Parathyroid adenoma (tissue), 2 donors: ENCODE data around the gene CD79B.
"Not testable (repeated sequence)": the region's sequence is repeated elsewhere in the genome, so short reads cannot be mapped to it uniquely, and the experiment has no call there.

Experiments
- H2AFZ ChIP-seq: fragments of 300-600 bp; sonication (generic); one replicate; pipeline ENCODE4 v1.7.0; 2017; ENCODE audit warnings: antibody characterized with exemption, mild to moderate bottlenecking
- H3K27ac ChIP-seq: fragments of 300-600 bp; sonication (generic); one replicate; pipeline ENCODE4 v1.7.0; 2017
- H3K27me3 ChIP-seq: fragments of 300-600 bp; sonication (generic); one replicate; pipeline ENCODE4 v1.7.0; 2017; ENCODE audit warnings: low read length; ENCODE audit not compliant: control insufficient read depth, insufficient read depth
- H3K36me3 ChIP-seq: fragments of 300-600 bp; sonication (generic); one replicate; pipeline ENCODE4 v1.7.0; 2017; ENCODE audit warnings: low read length; ENCODE audit not compliant: control insufficient read depth, insufficient read depth
- H3K4me1 ChIP-seq: fragments of 300-600 bp; sonication (generic); one replicate; pipeline ENCODE4 v1.7.0; 2017; ENCODE audit warnings: control low read depth
- H3K4me2 ChIP-seq: fragments of 300-600 bp; sonication (generic); one replicate; pipeline ENCODE4 v1.7.0; 2017; ENCODE audit warnings: low read length
- H3K4me3 ChIP-seq: fragments of 300-600 bp; sonication (generic); one replicate; pipeline ENCODE4 v1.7.0; 2017; ENCODE audit warnings: low read depth, low read length
- H3K79me2 ChIP-seq: fragments of 300-600 bp; sonication (generic); one replicate; pipeline ENCODE4 v1.7.0; 2017; ENCODE audit warnings: control low read depth
- H3K9ac ChIP-seq: fragments of 300-600 bp; sonication (generic); one replicate; pipeline ENCODE4 v1.7.0; 2017; ENCODE audit warnings: mild to moderate bottlenecking
- H3K9me3 ChIP-seq: fragments of 300-600 bp; sonication (generic); one replicate; pipeline ENCODE4 v1.7.0; 2017; ENCODE audit warnings: low read length; ENCODE audit not compliant: control insufficient read depth
- TF ChIP-seq, protein P1 (sequence below): fragments of 300-600 bp; sonication (generic); IDR thresholded peaks from one replicate; pipeline ENCODE4 v1.7.0; 2017; ENCODE audit warnings: antibody characterized with exemption, mild to moderate bottlenecking
- donor health status: primary hyperparathyroidism.

CD79B gene

DNA sequence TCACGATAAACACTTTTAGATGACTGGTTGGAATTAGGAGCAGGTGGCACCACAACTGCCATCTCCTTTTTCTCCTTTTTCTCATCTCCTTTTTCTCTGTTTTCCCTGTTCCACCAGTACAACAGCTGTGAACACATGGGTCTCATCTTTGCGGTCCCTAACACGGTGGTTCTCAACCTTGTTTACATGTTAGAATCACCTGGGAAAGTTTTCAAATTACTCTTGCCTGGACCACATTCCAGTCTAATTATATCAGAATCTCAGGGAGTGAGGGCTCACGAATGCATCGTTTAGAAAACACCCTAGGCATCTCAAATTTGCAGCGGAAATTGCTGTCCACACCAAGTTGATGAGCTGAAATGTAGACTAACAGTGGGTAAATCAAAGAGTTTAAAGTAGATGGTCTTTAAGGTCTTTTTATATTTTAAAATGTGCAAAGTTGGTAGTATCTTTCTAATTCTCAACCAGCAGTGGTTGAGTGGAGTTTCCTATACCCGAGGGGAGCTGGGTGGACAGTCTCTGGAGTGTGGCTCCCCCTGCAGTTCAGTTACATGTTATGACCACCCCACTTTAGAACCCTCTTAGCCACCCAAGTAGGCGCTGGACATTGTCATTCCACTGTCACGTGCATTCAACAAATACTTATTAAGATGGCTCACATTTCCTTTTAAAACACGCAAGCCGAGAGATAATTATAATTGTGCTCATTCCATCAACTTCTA lies 39.7 kb downstream of the CD79B start:
- TF ChIP-seq, protein P1, sequence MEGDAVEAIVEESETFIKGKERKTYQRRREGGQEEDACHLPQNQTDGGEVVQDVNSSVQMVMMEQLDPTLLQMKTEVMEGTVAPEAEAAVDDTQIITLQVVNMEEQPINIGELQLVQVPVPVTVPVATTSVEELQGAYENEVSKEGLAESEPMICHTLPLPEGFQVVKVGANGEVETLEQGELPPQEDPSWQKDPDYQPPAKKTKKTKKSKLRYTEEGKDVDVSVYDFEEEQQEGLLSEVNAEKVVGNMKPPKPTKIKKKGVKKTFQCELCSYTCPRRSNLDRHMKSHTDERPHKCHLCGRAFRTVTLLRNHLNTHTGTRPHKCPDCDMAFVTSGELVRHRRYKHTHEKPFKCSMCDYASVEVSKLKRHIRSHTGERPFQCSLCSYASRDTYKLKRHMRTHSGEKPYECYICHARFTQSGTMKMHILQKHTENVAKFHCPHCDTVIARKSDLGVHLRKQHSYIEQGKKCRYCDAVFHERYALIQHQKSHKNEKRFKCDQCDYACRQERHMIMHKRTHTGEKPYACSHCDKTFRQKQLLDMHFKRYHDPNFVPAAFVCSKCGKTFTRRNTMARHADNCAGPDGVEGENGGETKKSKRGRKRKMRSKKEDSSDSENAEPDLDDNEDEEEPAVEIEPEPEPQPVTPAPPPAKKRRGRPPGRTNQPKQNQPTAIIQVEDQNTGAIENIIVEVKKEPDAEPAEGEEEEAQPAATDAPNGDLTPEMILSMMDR = peak; percentile 6
- H2AFZ ChIP-seq, H3K36me3 ChIP-seq: not testable (repeated sequence)

DNA sequence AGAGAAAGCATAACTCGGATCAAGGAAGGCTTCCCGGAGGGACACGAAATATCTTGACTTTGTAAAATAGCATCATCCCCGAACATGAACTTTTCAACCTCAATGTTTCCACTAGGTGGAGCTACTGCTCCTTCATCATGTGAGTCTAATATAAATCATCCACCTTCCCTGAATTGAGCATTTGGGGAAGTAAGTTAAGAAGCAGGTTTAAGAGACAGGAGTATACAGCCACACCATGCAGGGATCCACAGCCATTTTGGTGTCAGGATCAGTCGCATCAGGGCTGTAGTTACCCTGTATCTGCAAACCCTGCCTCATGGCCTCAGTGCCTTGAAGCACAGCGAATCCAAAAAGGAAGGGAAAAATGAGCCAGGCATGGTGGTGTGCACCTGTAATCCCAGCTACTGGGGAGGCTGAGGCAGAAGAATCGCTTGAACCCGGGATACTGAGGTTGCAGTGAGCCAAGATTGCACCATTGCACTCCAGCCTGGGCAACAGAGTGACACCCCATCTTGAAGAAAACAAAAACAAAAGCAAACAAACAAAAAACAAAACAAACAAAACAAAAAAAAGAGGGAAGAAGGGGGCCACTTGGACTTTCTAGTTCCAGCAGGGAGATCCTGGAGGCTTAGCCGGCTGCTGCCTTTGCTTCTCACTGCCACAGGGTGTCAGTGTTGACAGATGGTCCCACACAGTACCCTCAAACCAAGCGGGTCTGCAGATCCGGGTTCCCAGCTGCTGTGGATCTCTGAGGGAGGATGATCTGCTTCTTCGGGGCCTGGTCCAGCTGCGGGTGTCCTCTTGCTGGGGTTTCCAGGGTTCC lies 42.9 kb downstream of the CD79B start:
- H3K4me1 ChIP-seq, H2AFZ ChIP-seq, H3K27me3 ChIP-seq, H3K79me2 ChIP-seq, H3K4me2 ChIP-seq, H3K9ac ChIP-seq, H3K9me3 ChIP-seq, H3K36me3 ChIP-seq, H3K4me3 ChIP-seq, H3K27ac ChIP-seq: not testable (repeated sequence)
- TF ChIP-seq, protein P1 = peak; percentile 33

More for the DNA sequence above, 39.7 kb downstream of the CD79B start:
- H3K27me3 ChIP-seq, H3K4me2 ChIP-seq, H3K9ac ChIP-seq, H3K9me3 ChIP-seq, H3K27ac ChIP-seq, H3K4me1 ChIP-seq, H3K79me2 ChIP-seq, H3K4me3 ChIP-seq: not testable (repeated sequence)

DNA sequence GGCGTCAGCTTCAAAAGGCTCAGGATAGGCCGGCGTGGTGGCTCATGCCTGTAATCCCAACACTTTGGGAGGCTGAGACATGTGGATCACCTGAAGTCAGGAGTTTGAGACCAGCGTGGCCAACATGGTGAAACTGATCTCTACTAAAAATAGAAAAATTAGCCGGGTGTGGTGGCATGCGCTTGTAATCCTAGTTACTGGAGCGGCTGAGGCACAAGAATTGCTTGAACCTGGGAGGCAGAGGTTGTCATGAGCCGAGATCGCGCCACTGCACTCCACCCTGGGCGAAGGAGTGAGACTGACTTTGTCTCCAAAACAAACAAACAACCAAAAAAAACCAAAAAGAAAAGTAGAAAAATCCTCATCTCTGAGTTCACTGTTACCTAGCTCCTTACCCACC lies 47.0 kb downstream of the CD79B start:
- H3K9me3 ChIP-seq, H3K4me2 ChIP-seq, H3K79me2 ChIP-seq, H3K9ac ChIP-seq, H3K27me3 ChIP-seq, H3K27ac ChIP-seq, H3K4me1 ChIP-seq, H3K36me3 ChIP-seq, H3K4me3 ChIP-seq, H2AFZ ChIP-seq: not testable (repeated sequence)

DNA sequence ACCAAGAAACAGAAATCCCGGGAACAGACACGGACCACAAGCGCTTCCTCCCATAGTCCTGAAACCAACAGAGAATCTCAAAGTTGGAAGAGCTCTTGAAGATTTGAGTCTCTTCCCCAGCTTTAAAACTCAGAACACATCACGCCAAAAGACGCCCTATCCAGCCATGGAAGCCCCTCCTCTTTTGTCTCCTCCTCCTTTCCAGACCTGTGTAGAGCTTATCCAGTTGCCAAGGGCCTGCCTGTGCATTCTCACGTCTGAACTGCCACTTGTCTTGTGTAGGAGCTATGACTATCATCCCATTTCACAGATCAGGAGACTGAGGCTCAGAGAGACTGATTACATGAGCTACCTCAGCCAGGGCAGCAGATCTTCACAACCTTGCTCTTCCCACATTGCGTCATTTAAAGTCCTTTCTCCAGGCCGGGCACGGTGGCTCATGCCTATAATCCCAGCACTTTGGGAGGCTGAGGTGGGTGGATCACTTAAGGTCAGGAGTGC lies 49.5 kb downstream of the CD79B start:
- H3K36me3 ChIP-seq, H3K9me3 ChIP-seq, H3K4me1 ChIP-seq, H2AFZ ChIP-seq, H3K27me3 ChIP-seq, H3K79me2 ChIP-seq, H3K27ac ChIP-seq, H3K4me2 ChIP-seq, H3K9ac ChIP-seq, H3K4me3 ChIP-seq: not testable (repeated sequence)

DNA sequence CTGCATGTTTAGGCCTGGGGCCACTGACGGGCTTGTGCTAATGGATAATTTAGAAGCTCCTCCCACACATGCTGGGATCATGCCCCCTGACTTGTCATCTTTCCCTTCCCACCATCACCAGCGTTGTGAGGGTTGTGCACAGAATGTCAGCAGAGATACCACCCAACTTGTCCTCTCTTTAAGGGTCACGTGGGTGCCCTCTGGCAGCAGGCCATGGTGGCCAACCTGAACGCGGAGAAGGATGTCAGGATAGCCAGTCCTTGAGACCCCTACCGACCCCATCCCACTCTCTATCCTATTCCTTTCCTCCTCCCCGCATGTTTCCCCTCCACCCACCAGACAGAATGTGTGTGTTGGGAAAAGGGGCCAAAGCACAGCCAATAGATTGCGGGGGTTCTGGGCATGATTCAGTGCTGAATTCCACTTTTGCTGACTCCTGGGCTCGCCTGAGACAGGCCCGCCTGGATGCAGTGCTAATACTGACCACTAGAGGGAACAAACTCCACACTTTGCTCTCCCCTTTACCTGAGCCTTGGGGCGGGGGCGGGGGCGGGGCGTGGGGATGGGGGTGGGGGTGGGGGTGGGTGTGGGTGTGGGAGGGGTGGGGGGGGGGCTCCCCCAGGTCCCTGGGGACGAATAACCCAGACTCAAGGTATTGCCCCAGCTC lies 50.1 kb downstream of the CD79B start, which contains the start of gene GH2:
Gene GH2, minus strand, starts transcription at position 10 of the 667 bp plus-strand sequence. CDS start 143 bp downstream, outside the sequence.
- Histone ChIP-seq H3K27ac (no peak within 1 kb of the TSS), H3K4me1 (no peaks in the 10 kb centered on the region), H3K9ac (no peak within 1 kb of the TSS), H3K9me3 (no peaks in the 10 kb centered on the region), H3K4me3 (no peak within 1 kb of the TSS), H3K79me2 (no peaks in the 10 kb centered on the region), H3K36me3 (no peaks in the 10 kb centered on the region), H3K27me3 (no peaks in the 10 kb centered on the region), H3K4me2 (no peak within 1 kb of the TSS), H2AFZ (peak within 1 kb of the TSS; percentile 47)
- TF ChIP-seq, protein P1 = peak; percentile 54

- not testable (repeated sequence) for H3K9ac ChIP-seq, H3K4me2 ChIP-seq, H3K4me3 ChIP-seq, H3K27ac ChIP-seq, H3K27me3 ChIP-seq, H3K36me3 ChIP-seq, H3K4me1 ChIP-seq, H3K9me3 ChIP-seq, H3K79me2 ChIP-seq
- peak overlapping the region; percentile 47 for H2AFZ ChIP-seq
Measured at GRCh38 chr17:63881337-63881736, 50.8 kb downstream of the CD79B start.
